Breast epithelium (tissue), 3 donors: Measurements from ENCODE around the gene EFNA1.

Experiments used
- CTCF ChIP-seq, 3 donors: fragments of 450-650 bp; IDR thresholded peaks; one replicate each; pipeline ENCODE4 v1.5.1; 2016 to 2017; ENCODE audit warnings: antibody characterized with exemption in 3 of 3, mild to moderate bottlenecking in 3 of 3, moderate library complexity in 3 of 3
- POLR2AphosphoS5 ChIP-seq, 3 donors: sonication (generic); formaldehyde crosslinking; IDR thresholded peaks; one replicate each; pipeline ENCODE4 v1.6.1; 2017; ENCODE audit warnings: antibody characterized with exemption in 3 of 3

- no peak for TF ChIP-seq POLR2AphosphoS5 (IDR thresholded peaks at IDR 0.05)
- no peak for TF ChIP-seq CTCF (IDR thresholded peaks at IDR 0.05)
Measured at GRCh38 chr1:155085504-155086127, 42.1 kb upstream of the EFNA1 start.
